AG04449 (cell line): ENCODE measurements around the gene PLEKHA6.

Experiments used
- CTCF ChIA-PET: fragments of 350-600 bp; formaldehyde crosslinking; extraction: SDS; loops from one replicate; lab custom pipeline; 2021; ENCODE audit warnings: antibody characterized with exemption; lab: Yijun Ruan, JAX
- POLR2A ChIA-PET: fragments of 400-600, 350-600 bp; formaldehyde crosslinking; extraction: SDS; loops from one replicate; lab custom pipeline; 2020; ENCODE audit warnings: antibody characterized with exemption, inconsistent platforms; lab: Yijun Ruan, JAX
- DNase-seq: peaks from one replicate; pipeline ENCODE4 v3.0.0-alpha.2; 2010; ENCODE audit warnings: low read depth, low spot score
- H3K4me3 ChIP-seq: 2 replicates; pipeline ENCODE4 v1.5.1; 2011; ENCODE audit warnings: low read depth, mild to moderate bottlenecking, control low read depth, low read length
- TF ChIP-seq, protein P1 (sequence below): IDR thresholded peaks from one replicate; pipeline ENCODE4 v1.5.1; 2011; ENCODE audit warnings: mild to moderate bottlenecking, moderate library complexity, low read length, control low read depth, inconsistent platforms; ENCODE audit not compliant: insufficient read depth; ENCODE audit errors: missing control alignments

Gene PLEKHA6

DNA sequence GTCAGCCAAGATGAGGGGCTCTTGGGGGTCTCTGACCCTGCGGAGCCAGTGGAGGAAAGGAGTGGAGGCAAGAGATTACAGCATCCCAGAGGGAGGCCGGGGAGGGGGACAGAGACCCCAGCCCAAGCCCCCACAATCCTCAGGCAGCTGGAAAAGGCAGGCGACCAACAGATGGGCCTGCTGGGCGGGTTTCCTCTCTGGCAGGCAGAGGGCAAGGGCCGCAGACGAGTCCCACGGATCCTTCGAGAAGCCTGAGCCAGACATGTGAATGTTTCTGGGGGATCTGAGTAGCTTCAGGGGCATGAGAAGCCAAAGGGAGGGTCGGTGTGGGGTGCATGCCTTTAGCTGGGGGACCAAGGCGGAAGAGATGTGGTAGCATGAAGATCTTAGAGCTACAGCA lies 2.1 kb upstream of the PLEKHA6 start:
- ChIA-PET CTCF (interaction anchor here (0.7 to 9.5 kb wide), 18 partner anchors 10 to 491 kb away, joined by 3 to 378 read pairs (median 30); partner anchors contain the start of genes ETNK2, GOLT1A, PIK3C2B and REN), POLR2A (interaction anchor here (0.6 to 2.3 kb wide), 2 partner anchors 65 to 147 kb away, joined by 4 to 8 read pairs; partner anchors contain the start of gene GOLT1A)
- no peak overlapping the region for H3K4me3 ChIP-seq
- DNase-seq: no peak
- TF ChIP-seq, protein P1, sequence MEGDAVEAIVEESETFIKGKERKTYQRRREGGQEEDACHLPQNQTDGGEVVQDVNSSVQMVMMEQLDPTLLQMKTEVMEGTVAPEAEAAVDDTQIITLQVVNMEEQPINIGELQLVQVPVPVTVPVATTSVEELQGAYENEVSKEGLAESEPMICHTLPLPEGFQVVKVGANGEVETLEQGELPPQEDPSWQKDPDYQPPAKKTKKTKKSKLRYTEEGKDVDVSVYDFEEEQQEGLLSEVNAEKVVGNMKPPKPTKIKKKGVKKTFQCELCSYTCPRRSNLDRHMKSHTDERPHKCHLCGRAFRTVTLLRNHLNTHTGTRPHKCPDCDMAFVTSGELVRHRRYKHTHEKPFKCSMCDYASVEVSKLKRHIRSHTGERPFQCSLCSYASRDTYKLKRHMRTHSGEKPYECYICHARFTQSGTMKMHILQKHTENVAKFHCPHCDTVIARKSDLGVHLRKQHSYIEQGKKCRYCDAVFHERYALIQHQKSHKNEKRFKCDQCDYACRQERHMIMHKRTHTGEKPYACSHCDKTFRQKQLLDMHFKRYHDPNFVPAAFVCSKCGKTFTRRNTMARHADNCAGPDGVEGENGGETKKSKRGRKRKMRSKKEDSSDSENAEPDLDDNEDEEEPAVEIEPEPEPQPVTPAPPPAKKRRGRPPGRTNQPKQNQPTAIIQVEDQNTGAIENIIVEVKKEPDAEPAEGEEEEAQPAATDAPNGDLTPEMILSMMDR: no peak

DNA sequence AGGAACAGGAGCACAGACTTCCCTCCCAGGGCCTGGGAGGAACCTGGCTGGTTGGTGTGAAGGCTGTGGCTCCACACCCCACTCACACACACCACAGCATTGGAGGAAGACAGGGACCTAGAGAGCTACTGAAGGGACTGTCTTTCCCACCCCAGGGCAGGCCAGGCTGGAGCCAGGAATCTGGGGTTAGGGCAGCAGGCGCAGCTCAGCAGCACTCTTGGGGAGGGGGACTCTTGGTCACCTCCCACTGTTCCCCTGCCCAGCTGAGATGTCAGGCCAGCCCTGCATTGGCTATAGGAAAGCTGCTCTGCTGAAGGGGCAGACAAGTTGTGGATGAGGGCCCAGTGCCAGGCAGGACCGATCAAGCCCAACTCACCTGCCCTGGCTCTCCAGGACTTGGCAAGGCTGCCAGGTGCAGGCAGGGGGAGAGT lies 1.6 kb upstream of the PLEKHA6 start:
- H3K4me3 ChIP-seq: no peak overlapping the region
- ChIA-PET POLR2A (no interaction called here), CTCF (interaction anchor here (0.7 to 9.5 kb wide), 10 partner anchors 16 to 201 kb away, joined by 3 to 378 read pairs (median 86); partner anchors contain the start of genes ETNK2, GOLT1A and REN)
- TF ChIP-seq, protein P1: no peak
- DNase-seq: no peak

DNA sequence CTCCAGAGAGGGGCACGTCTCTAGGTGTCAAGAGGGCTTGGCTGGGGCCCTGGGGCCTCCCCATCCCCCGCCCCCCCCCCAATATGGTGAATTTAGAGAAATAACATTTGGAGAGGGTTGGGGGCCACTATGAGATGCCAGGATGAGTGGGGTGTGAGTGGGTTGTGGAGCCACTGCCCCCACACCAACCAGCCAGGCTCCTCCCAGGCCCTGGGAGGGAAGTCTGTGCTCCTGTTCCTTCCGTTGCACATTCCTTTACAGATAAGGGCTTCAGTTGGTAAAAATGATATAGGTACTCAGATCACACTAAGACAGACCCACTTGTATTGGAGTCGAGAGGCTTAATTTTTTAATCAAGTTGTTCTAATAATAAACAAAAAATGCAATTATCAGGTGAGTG lies 585 bp upstream of the PLEKHA6 start:
- POLR2A ChIA-PET: no interaction called here
- CTCF ChIA-PET: interaction anchor here (0.7 to 9.5 kb wide), 16 partner anchors 10 to 200 kb away, joined by 3 to 378 read pairs (median 5); partner anchors contain the start of genes ETNK2, GOLT1A and REN
- no peak overlapping the region for H3K4me3 ChIP-seq
- TF ChIP-seq, protein P1: no peak
- no peak for DNase-seq

DNA sequence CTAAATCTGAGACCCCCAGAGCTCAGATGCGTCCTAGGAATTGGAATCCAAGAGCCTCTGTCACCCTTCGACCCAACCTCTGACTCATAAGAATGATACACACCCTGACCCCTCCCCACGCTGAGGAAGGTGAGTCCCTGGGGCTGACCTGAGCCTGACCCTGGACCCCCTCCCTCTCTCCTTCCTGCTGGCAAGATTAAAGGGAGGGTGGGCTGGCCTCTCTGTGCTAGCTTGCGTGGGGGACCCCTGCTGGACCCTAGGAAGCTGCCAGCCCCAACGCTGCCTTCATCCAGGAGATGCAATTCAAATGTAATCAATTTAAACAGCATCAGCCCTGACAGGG lies 627 bp downstream of the PLEKHA6 start:
- no peak for DNase-seq
- POLR2A ChIA-PET: no interaction called here
- peak overlapping the region; percentile 49 for H3K4me3 ChIP-seq
- CTCF ChIA-PET: interaction anchor here (1.0 to 9.5 kb wide), 9 partner anchors 8 to 488 kb away, joined by 3 to 378 read pairs (median 124); partner anchors contain the start of genes ETNK2, GOLT1A and REN
- TF ChIP-seq, protein P1: no peak

DNA sequence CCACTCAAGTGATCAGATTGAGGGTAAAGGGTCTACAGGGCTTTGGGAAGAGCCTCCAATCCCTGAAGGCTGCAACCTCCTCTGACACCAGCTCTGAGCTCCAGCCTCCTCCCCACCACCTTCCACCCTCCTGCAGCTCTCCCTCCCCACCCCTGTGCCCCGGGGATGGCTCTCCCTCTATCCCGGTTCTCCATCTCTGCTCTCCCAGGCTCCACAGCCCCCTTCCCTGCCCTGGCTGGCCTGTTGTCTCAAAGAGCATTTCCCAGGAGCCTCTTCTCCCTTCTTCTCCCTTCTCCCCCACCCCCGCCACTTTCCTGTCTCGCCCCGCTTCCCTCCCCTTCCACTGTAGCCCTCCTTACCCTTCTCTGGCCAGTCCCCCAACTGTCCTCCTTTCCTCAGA lies 1.1 kb downstream of the PLEKHA6 start:
- CTCF ChIA-PET: interaction anchor here (2.6 to 9.5 kb wide), 6 partner anchors 8 to 198 kb away, joined by 16 to 378 read pairs (median 228); partner anchors contain the start of genes ETNK2, GOLT1A and REN
- peak overlapping the region; percentile 49 for H3K4me3 ChIP-seq
- POLR2A ChIA-PET: no interaction called here
- TF ChIP-seq, protein P1: no peak
- no peak for DNase-seq
